ENCODE results near the gene B4GALNT4. TPM values are rescaled to one million over a fixed set of nuclear protein-coding genes. Genes with fewer than 3 reads are reported as not detected.

B4GALNT4 gene
- total and polyA plus RNA-seq, 2 of the 13 experiments (the other 11 are each of a cell fraction or from before 2014, with no cell fraction given): 30.5 to 50.1 TPM

DNA sequence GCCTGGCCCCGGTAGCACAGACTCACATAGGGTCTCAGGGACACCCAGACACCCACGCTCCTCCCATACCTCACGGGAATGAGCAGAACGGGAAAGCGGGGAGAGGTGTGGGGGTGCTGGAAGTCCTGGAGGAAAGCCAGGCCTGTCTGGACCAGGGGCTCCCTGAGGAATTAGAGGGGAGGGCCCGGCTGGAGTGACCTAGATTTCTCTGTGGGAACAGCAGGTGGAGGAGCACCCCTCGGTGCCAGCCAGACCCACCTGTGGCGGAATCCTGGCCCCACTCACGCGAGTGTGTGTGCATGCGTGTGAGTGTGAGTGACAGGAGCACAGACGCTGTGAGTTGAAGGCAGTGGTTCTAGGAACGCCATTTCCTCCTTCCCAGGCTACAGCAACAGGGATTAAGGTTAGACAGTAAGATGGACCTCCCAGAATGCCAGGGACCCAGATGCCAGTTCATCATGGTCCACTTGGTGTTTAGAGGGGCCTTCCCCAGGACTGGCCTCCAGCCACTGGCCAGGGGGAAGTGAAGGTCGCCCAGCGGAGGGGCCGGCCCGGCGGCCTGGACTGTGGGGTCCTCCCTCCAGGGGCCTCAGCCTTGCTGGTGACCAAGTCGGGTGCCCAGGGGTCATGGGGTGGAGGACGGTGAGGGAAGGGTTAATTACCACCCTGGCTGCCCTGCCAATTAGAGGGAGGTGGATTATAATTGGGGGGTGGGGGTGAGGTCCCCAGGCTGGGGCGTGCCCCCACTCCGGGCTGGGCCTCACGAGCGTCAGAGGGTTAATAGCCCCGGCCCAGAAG is 25.8 kb downstream of the B4GALNT4 start:
- H3K4me2 ChIP-seq (ENCODE audit: low read depth, low read length): peak overlapping the region; percentile 90
- no TSS peak for BruUV-seq (replicated peaks)
- no peak for ATAC-seq
- peak; percentile 62 for TF ChIP-seq SRSF1 (optimal IDR thresholded peaks at IDR 0.05; ENCODE audit: low read depth, low read length)
- TF ChIP-seq SMAD1 (CRISPR knock-in tag; IDR thresholded peaks at IDR 0.05; ENCODE audit: borderline replicate concordance, low read depth): no peak
- TF ChIP-seq, protein P1, sequence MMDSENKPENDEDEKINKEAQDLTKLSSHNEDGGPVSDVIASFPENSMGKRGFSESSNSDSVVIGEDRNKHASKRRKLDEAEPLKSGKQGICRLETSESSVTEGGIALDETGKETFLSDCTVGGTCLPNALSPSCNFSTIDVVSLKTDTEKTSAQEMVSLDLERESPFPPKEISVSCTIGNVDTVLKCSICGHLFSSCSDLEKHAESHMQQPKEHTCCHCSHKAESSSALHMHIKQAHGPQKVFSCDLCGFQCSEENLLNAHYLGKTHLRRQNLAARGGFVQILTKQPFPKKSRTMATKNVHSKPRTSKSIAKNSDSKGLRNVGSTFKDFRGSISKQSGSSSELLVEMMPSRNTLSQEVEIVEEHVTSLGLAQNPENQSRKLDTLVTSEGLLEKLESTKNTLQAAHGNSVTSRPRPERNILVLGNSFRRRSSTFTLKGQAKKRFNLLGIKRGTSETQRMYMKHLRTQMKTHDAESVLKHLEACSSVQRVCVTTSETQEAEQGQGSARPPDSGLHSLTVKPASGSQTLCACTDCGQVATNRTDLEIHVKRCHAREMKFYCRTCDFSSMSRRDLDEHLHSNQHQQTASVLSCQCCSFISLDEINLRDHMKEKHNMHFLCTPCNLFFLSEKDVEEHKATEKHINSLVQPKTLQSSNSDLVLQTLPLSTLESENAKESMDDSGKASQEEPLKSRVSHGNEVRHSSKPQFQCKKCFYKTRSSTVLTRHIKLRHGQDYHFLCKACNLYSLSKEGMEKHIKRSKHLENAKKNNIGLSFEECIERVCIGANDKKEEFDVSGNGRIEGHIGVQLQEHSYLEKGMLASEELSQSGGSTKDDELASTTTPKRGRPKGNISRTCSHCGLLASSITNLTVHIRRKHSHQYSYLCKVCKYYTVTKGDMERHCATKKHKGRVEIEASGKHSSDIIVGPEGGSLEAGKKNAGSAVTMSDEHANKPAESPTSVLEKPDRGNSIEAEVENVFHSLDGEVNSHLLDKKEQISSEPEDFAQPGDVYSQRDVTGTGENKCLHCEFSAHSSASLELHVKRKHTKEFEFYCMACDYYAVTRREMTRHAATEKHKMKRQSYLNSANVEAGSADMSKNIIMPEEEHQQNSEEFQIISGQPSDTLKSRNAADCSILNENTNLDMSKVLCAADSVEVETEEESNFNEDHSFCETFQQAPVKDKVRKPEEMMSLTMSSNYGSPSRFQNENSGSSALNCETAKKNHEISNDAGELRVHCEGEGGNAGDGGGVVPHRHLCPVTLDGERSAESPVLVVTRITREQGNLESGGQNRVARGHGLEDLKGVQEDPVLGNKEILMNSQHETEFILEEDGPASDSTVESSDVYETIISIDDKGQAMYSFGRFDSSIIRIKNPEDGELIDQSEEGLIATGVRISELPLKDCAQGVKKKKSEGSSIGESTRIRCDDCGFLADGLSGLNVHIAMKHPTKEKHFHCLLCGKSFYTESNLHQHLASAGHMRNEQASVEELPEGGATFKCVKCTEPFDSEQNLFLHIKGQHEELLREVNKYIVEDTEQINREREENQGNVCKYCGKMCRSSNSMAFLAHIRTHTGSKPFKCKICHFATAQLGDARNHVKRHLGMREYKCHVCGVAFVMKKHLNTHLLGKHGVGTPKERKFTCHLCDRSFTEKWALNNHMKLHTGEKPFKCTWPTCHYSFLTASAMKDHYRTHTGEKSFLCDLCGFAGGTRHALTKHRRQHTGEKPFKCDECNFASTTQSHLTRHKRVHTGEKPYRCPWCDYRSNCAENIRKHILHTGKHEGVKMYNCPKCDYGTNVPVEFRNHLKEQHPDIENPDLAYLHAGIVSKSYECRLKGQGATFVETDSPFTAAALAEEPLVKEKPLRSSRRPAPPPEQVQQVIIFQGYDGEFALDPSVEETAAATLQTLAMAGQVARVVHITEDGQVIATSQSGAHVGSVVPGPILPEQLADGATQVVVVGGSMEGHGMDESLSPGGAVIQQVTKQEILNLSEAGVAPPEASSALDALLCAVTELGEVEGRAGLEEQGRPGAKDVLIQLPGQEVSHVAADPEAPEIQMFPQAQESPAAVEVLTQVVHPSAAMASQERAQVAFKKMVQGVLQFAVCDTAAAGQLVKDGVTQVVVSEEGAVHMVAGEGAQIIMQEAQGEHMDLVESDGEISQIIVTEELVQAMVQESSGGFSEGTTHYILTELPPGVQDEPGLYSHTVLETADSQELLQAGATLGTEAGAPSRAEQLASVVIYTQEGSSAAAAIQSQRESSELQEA (CRISPR knock-in tag; IDR thresholded peaks at IDR 0.05; ENCODE audit: not compliant biosample characterization): peak; percentile 42
- no peak for TF ChIP-seq PPARG (CRISPR knock-in tag; conservative IDR thresholded peaks at IDR 0.05)
- peak; percentile 83 for TF ChIP-seq ZMYM3 (CRISPR knock-in tag; IDR thresholded peaks at IDR 0.05)
- no peak for TF ChIP-seq RNF2 (conservative IDR thresholded peaks at IDR 0.05; ENCODE audit: low read depth)
- TF ChIP-seq ADNP (CRISPR knock-in tag; IDR thresholded peaks at IDR 0.05): 0 out of 2 replicates have a peak, but pooled peaks have one; percentile 65
- no peak for TF ChIP-seq ZNF33A (CRISPR knock-in tag; IDR thresholded peaks at IDR 0.05; ENCODE audit: borderline replicate concordance)
- TF ChIP-seq TGIF2 (CRISPR knock-in tag; IDR thresholded peaks at IDR 0.05): 0 out of 2 replicates have a peak, but pooled peaks have one; percentile 20
- TF ChIP-seq HNRNPL (IDR thresholded peaks at IDR 0.05; ENCODE audit: low read depth, low read length): 0 out of 2 replicates have a peak, but pooled peaks have one; percentile 14
- TF ChIP-seq ARNTL (CRISPR knock-in tag; IDR thresholded peaks at IDR 0.05): 0 out of 2 replicates have a peak, but pooled peaks have one; percentile 6
- TF ChIP-seq ZNF761 (CRISPR knock-in tag; conservative IDR thresholded peaks at IDR 0.05): 0 out of 2 replicates have a peak, but pooled peaks have one; percentile 5
- peak; percentile 72; the same call in 1 of the 2 replicates for TF ChIP-seq ZNF652 (CRISPR knock-in tag; IDR thresholded peaks at IDR 0.05; ENCODE audit: borderline replicate concordance, low read depth)
- TF ChIP-seq, protein P2, sequence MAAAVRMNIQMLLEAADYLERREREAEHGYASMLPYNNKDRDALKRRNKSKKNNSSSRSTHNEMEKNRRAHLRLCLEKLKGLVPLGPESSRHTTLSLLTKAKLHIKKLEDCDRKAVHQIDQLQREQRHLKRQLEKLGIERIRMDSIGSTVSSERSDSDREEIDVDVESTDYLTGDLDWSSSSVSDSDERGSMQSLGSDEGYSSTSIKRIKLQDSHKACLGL (CRISPR knock-in tag; IDR thresholded peaks at IDR 0.05): peak; percentile 15; the same call in 1 of the 2 replicates
- TF ChIP-seq SYNCRIP (IDR thresholded peaks at IDR 0.05; ENCODE audit: insufficient read depth, low read depth, low read length): no peak

More for the DNA sequence above, 25.8 kb downstream of the B4GALNT4 start:
- Histone ChIP-seq H3K27ac (ENCODE audit: extremely low read length, insufficient read depth, low read length) (peak overlapping the region; percentile 54), H3K79me2 (ENCODE audit: insufficient read depth, low read length) (peaks cover 8% of the 10 kb centered on the region), H3K36me3 (replicated peaks in 1 of 2; ENCODE audit: control insufficient read depth in 1 of 2, insufficient read depth in 2 of 2, low read length in 2 of 2) (peaks cover 1 to 13% of the 10 kb centered on the region in 2 experiments; a peak in 3 of 5 replicates), H3K9ac (ENCODE audit: insufficient read depth, low read depth, low read length) (peak overlapping the region; percentile 70), H3K4me3 (replicated peaks in 1 of 3; ENCODE audit: insufficient read depth in 1 of 3, low read depth in 2 of 3, low read length in 3 of 3) (peak overlapping the region; percentile 50 to 76 (median 75)), H3K9me3 (ENCODE audit: low read length) (no peaks in the 10 kb centered on the region), H3K4me1 (ENCODE audit: insufficient read depth, low read length) (peaks cover 71% of the 10 kb centered on the region), H4K20me1 (ENCODE audit: insufficient read depth, low read length) (no peaks in the 10 kb centered on the region), H2AFZ (ENCODE audit: low read length) (no peak overlapping the region), H3K27me3 (ENCODE audit: control insufficient read depth in 1 of 2, insufficient read depth in 2 of 2, low read length in 2 of 2) (peaks cover 0 to 2% of the 10 kb centered on the region in 2 experiments; a peak in 3 of 5 replicates)
- ChIA-PET CTCF (ENCODE audit: low intra/inter-chr PET ratio, low total read pairs) (no interaction called here), POLR2A (interaction anchor here (2.6 kb wide), 1 partner anchor 52 kb away, joined by 15 read pairs; no protein-coding TSS in a partner anchor)
- in situ Hi-C loops (cut with HindIII; ENCODE audit: extremely low pct_ligation_motif_present, low pct_unique_long_range_greater_than_20kb) (no loop called here), intact Hi-C loops (cut with micrococcal nuclease; ENCODE audit: unreplicated experiment) (no loop called here)
- DNase-seq (ENCODE audit: low spot score) (no peak), FAIRE-seq (no peak)
- 48% methylated on average over 18 of the region's 25 CpGs for WGBS (ENCODE audit: low lambda C conversion rate)
